ENCODE results near the gene CYP11A1.

CYP11A1 gene

DNA sequence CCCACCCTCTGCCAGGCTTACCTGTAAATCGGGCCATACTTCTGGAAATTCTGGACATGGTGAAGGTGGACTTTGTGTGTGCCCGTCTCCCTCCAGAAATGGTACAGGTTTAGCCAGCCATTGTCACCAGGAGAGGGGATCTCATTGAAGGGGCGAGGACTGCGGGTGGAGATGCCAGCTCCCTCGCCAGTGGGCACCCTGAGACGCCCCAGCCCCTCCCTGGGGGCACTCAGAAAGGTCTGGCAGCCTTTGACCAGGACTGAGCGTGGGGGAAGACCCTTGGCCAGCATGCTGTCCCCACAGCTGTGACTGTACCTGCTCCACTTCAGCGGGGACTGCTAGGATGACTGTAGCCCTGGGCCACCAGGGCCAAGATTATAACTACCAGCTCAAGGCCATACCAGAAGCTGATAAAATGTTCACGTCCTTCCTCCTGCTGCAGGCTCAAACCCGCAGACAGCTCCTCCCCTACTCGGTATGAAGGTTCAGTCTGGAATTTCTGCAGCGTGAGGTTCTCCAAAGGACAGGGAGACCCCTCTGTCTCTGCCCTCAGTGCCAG, at the start of gene CYP11A1:
TSS of gene CYP11A1 (minus strand) at position 351 of the 559 bp plus-strand sequence. CDS start at position 290, 61 bp downstream.
- DNase-seq, result no peak

DNA sequence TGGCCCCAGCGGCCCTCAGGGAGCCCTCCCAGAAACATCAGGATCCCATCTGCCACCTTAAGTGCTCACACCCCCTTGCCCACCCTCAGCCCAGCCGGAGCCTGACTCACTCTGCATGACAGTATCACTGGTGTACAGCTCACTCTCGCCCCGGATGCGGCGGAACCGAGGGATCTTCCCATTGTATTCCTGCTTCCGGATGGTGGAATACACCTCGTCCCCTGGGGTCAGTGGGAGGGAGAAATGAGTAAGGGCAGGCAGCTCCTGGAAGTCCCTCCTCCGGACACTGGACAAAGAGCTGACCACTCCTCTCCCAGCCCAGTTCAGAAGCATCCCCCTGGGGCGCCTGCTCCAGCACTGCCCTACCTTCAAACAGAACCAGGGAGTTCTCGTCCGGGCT, 49.8 kb upstream of the CYP11A1 start:
- no peak for DNase-seq

DNA sequence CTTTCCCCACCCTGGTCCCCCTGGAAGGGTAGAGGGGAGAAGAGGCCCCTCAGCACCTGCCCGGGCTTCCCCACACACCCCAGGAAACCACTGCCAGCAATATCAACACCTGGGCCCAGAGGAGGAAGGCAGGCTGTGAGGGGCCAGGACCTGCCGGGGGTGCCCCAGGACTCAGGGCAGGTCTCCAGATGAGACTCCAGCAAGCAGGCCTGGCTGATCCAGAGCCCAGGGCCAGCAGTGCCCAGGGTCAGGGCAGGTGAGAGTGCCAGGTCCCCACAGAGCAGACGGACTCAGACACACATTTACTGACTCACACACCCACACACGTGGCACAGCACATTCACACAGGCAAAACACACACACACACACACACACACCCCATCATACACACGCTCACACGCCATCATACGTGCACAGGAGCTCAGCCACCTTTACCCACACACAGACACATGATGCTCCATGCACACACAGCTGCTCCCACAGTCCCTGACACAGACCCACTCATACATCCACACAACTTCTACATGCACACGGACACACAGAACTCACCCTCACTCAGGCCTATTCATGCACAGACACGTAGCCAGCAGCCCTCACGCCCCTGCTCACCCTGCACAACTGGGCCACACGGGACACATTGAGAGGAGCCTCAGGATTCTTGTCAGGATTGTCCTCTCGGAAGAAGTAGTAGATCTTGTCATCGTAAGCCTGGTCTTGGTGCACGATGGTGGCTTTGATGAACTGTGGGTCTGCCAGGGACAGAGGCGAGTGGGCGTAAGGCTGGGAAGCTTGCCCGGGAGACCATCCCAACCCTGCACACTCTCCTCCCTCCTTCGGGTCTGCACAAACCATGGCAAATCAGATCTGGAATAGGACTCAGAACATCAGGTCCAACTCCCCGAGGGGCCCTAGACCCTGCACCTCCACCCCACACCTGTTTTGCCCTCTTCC, 48.8 kb upstream of the CYP11A1 start:
- no peak for DNase-seq

DNA sequence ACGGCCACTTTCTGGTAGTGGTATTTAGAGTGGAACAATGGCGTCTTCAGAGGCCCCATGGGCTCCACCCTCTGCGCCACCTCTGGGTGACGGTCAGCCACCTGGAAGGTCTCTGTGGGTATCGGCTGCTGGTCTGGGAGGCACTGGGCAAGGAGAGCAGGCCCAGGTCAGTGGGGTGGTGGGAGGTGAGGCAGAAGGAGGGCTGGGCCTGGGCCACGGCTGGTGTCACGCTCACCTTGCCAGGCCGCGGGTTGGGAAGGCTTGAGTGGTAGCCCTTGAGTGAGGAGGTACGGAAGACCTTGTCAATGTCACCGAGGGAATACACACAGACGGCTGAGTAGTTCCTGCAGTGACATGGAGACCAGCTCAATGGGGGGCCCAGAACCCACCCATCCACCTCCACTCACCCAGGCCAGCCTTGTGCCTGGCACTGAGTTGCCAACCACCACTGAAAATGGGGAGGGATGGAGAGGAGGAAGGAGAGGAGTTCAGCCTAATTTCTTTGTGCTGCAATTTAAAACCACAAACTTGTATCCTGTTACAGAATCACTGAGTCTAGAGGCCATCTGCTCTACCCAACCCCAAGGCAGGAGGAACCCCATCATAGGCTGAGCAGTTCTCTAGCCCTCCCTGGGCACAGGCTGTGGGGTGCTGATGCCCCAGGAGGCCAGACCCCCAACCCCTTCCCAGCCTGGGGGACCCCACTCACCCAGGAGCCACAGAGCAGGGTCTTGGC, 47.3 kb upstream of the CYP11A1 start:
- DNase-seq, result no peak

DNA sequence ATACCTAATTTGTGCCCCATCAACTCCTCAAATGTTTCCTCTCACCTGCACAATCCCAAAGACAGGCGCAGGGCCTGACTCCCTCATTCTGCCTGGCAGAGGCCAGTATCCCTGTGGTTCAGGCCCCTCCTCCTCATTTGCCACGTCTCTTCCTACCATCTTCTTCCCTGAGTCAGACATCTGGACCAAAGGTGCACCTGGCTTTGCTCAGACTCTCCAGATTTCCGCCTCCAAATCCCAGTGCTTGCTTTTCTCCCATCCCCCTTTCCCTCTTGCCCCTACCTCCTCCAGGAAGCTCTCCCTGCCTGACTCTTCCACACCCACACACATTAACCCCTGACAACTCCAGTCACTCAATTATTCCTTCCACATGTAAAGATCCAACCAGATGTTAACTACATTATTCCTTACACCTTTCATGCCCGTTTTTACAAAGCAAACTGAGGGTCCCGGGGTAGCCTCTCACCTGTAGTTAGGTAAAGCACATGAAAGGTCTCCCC, 46.7 kb upstream of the CYP11A1 start:
- no peak for DNase-seq

DNA sequence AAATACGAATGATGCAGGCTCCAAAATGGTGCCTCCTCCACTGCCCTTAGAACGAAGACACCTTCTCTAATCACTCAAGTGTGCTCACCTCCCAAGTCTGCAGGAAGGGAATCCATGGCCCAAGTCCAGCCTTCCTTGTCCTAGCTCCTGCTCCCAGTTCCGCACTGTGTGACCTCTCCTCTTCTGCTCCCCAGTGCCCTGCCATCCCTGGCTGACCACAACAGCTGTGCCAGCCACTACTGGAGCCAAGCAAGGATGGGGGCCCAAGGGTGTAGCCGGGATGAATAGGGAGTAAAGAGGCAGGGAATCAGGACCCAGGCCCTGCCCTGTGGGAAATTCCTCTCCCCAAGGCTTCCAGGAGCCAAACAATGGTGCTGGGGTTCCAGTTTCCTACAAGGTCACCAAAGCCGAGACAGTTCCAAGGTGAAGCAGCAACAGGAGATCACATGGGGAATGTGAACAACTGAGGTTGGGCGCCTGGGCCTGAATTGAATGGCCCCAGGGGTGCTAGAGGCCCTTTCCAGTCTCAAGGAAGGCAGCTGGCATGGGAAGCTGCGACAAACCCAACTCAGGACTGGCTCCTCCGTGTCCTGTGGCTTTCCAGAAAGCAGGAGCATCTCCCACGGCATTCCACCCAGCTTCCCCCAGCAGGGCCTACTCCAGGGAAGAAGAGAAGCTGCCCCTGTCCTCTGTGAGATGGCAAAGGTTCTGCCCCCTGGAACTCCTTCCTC, 46.1 kb upstream of the CYP11A1 start:
- no peak for DNase-seq

DNA sequence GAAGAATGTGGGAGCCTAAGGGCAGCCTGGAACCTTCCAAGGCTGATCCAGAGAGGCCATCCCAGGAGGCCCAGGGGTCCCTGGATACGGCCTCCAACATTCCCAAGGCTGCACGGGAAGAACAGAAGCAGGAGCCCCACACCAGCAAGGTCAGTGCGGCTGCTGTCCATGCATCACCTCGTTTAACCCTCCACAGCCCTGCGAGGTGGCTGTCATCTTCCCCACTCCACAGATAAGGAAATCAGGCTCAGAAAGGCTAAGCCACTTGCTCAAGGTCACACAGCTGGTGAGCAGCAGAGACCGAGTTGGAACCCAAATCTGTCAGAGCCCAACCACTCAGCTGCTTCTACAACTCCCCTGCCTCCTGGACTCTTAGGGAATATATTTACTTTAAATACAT, 44.7 kb upstream of the CYP11A1 start:
- DNase-seq, result no peak

DNA sequence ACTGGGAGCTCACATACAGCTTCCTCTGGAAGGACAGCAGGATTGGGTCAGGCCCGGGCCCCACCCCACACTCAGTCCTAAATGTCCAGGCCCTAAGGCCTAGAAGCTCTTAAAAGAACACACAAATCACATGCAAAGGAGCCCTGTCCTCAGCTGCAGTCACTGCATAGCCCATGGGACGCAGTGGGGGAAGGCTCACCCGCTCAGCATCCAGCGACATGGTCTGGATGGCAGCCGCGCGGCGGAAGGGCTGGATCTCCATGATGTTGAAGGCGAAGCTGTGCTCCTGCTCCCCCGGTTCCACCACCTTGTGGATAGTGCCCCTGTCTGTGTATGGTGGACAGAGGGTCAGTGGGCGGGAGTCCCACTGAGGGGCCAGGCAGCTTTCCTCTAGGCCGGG, 44.2 kb upstream of the CYP11A1 start:
- no peak for DNase-seq

DNA sequence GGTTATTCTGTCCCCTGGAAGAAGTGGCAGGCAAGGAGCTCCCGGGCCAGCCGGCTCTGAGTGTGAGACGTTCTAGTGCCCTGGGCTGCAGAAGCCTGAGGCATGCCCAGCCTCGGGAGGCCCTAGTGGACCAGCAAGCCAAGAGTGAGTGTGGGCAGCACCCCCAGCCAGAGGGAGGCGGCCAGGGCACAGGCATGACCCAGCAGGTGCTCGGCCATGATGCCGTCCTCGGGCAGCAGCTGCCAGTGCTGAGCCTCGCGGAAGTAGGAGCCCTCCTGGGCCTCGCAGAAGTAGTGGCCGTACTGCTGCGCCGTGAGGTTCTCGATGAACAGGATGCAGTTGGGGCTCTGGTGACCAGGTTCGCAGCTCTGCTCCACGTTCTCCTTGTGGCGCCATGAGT, 43.1 kb upstream of the CYP11A1 start:
- DNase-seq, result no peak

DNA sequence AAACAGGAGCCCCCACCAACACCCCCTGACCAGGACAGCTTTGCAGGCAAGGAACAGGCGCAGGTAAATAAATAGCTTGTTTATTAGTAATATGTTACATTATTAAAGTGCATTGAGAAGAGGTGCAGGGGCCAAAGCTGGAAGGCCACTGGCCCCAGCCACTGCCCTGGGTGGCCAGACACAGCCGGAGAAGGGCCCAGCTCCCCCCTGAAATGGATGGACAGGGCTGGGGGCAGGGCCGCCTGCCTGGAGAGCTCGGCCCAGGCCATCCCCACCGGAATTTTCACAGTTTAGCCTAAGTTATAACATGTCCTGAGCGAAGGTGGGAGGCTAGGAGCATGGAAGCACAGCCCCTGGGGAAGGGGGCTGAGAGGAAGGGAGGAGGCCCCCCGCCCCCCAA, 41.8 kb upstream of the CYP11A1 start:
- no peak for DNase-seq

DNA sequence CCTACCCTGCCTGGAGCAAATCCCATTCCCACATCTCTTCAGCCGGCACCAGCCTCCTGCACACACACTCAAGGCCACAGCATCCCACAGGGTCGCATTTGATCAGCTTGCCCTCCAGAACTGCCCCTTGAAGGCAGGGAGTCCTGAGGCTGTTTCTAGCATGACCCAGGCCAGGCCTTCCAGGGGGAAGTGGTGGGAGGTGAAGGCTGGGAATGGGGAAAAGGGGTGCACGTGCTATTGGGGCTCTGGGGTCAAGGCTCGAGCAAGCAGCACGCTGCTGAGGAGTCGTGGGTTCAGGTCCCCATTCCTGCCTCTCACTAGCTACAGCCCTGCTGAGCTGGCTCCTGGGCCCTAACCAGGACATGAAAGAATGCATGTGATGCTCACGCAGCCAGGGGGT, 41.4 kb upstream of the CYP11A1 start:
- no peak for DNase-seq

DNA sequence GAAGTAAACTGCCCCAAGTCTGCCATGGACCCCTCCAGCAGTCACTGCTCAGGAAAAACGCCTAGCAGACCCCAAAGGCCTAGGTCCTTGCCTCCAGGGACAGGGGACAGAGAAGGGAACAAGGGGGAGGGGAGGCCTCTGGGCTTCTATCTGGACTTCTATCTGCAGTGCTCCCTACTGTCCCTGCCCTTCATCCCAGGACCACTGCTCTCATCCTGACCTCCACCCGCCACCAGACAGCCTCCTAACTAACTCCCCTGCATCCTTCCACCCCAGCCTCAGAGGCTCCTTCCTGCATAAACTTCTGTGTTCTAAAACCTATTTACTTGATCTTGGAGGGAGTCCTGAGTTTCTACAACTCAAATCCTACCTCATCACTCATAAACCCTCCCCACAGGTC, 40.9 kb upstream of the CYP11A1 start:
- DNase-seq, result no peak

DNA sequence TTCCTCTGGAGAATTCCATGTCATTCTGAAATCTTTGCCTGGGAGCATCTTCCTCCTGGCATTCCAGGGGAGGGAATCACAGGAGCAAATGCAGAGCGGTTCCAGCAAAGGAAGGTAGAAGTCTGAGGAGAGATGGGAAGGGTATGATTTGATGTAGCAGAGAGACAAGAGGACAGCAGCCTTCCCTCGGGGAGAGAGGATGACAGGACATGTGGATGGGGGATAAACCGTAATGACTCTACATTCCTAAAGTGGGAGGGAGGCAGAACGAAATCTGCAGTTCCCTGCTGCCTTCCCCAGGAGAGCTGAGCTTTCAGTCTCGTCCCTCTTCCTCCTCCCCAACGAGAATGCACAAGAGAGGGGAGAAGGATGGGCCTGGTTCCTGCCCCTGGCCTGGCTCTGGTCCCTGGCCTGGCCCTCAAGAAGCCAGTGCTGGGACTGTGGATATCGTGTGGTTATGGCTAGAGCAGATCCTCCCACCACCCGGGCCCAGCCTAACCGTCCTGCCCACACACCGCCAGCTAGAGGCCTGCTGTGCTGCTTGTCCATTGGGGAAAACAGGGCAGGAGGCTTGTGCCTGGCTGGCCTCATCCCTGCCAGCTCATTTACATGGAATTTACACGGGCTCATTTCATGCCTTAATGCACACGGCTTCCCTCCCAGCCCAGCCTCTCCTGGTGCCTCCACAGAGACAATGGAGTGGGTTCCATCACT, 39.7 kb upstream of the CYP11A1 start:
- peak in 1 of 56 donors; percentile 19 for DNase-seq

DNA sequence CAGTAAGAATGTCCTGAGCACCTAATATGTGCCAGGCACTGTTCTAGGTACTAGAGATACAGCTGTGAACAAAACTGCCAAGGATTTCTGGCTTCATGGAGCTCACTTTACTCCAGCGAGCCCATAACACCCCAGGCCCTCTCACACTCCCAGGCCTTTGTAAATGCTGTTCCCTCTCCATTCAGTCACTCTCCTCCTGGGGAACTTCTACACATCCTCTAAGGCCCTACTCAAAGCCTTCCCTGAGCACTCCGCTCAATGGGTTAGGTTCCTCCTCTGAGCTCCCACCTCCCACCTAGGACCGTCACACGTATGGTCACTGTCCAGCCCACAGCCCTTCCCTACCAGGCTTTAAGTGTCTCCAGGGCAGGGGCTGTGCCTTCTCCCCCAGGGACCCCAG, 39.1 kb upstream of the CYP11A1 start:
- no peak for DNase-seq

DNA sequence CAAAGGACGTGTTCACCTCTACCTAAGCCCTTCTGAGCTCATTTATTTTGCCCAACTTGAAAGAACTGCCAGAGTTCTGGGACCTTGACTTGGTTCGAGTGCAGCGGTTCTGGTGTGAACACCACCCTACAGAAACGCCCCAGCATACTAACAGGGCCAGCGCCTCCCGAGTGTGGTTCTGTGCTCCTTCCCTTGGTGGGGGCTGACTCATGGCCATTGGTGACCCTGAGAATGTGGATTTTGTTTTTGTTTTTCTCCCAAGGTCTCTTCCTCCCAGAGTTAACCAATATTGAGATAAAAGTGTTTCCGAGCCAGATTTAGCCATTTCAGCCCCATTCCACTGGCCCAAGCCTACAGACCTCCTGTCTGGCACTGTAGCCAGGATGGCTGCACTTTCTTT, 38.4 kb upstream of the CYP11A1 start:
- no peak for DNase-seq

DNA sequence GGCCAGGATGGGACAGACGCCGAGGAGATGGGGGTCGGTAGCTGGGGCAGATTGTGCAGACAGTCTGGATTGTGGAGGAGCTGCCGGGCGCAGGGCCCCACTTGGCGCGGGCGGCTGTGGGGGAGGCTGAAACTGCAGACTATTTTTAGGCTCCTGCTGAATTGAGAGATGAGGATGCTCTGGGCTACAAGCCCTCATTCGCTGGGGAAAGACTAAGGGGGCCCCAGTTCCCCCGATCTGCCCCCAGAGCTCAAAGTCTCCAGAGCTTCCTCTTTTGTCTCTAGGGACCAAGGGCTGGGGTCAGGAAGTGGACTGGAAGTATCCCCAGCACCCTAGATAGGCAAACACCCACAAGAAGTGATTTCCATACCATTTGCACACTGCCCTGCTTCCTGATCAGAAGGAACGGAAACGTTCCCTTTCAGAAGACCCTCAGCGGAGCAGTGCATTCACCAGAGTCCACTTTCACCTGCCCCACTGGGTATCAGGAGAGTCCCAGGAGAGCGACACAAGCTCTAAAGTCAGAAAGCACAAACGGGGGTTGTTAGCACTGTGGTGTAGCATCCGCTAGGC, 36.6 kb upstream of the CYP11A1 start:
- peak in 14 of 56 donors; percentile 8 to 63 (median 22) for DNase-seq

DNA sequence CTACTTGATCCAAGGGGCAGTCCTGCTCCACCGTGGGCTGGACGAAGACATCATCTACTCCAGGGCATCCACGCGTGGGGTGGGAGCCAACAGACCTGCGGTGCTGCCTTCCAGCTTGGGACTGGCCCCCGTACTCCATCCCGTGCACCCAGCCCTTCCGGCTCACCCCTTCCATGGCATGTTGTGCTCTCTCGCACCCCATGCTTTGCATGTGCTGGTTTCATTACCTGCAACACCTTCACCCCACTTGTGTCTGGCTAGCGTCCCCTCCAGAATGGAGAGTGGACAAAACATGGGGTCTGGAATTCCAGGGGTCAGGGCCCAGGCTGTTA, 36.1 kb upstream of the CYP11A1 start:
- DNase-seq, result no peak

DNA sequence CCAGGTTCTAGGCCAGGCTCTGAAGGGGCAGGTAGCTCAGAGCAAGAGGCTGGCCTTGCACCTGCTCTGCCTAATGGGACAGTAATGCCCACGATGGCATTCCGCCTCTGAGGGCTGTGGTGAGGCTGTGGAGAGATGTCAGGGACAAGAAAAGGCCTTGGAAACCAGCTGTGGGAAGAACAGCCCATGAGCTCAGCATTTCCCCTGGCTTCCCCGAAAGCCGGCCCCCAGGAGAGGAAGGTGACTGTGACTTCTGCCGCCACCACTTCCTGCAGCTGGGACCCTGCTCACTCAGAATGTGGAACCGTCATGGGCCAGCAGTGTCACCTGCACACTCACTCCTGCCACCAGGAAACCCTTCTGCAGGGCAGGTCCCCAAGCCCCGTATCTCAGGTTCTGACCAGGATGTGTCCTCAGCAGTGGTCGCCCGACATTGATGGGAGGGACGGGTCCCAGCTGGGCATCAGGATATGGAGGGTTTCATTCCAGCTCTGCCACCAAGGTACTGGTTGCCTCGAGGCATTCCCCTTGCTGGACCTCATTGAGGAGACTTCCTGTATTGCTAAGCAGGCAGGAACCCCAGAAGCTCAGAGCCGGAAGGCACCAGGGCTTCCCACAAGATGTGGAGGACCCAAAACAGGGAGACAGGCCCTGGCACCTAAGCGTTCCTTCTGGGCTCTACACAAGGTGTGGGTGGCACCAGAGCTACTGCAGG, 35.6 kb upstream of the CYP11A1 start:
- peak in 1 of 56 donors; percentile 18 for DNase-seq

DNA sequence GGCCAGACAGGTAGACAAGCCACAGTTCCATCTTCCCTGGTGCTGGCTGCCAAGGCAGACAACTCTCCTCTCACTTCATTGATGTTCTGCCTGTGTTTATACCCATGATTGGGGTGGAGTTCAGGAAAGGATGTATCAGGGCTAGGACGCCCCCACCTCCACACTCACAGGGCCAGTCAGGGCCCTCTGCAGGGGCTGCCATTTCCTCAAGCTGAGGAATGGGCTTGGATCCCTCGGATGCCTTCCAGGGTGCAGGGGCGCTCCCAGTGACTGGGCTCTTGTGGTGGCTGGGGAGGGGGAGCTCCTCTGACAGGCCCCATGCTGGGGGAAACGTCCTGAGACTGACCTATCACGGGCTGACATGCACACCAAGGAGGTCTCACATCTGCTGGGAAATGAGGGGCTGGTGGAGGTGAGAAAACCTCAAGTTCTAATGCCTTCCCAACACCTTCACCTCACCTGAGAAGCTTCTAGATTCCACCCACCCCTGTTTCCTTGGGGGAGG, 34.9 kb upstream of the CYP11A1 start:
- no peak for DNase-seq

Data from nucleus accumbens (tissue), 56 donors.